Measurements from ENCODE around the gene GATA5. TPM values are rescaled to one million over a fixed set of nuclear protein-coding genes. Genes with fewer than 3 reads are reported as not detected.
A peak's percentile ranks its signal among the peaks of the same experiment; 100 is the strongest.

The GATA5 gene
- total and polyA plus RNA-seq, 10 donors, result 0.02 to 0.19 (median 0.13) TPM; not detected in 7

DNA sequence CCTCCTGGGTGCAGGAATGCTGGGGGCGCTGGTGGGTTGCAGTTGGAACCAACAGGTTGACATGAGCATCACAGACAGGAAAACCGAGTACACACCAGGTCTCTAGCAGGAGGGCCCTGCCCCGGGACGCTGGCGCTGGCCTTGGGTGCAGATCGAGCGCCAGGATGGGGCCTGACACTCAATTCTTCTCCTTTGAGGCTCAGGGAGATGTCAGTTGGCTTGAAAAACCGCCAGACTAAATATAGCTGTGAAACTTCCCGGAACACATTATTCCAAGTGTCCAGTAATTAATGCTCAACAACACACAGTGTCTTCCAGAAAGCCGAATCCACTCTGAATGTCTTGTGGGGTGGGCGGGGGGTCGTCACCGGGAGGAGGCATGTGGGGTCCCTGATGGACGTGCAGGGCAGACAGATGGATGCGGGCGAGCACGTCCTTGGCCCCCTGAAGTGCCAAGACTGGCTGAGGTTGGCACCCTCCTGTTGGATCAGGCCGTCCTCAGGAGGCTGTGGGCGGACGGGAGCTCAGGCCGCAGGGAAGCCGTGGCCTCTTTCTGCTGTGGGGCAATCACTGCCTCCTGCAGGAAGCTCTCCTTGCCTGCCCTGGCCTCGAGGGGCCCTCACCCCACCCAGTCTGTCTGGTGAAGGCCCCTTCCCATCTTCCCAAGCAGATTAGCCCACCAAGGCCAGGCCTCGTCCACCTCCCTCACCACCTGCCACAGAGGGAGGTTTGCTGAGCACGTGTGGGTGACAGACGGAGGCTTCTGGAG is 19.4 kb upstream of the GATA5 start:
- Histone ChIP-seq H3K4me1 (peaks cover 0 to 45% (median 23%) of the 10 kb centered on the region in 6 donors), H3K27me3 (replicated peaks in 1 of 7) (peaks cover 0 to 55% (median 14%) of the 10 kb centered on the region in 7 donors), H3K4me3 (no peak overlapping the region), H3K36me3 (no peaks in the 10 kb centered on the region), H3K9me3 (no peaks in the 10 kb centered on the region), H3K27ac (peak overlapping the region in 3 of 8 donors; percentile 37 to 66 (median 65))
- intact Hi-C loops (cut with DNase I; ENCODE audit: low total_unique reads), result no loop called here
- 69 to 81% (median 76%) methylated on average over 23 to 26 of the region's 26 CpGs for WGBS, 5 donors
- TF ChIP-seq POLR2A (IDR thresholded peaks at IDR 0.05) (no peak), POLR2AphosphoS5 (IDR thresholded peaks at IDR 0.05) (no peak)
- TF ChIP-seq, protein P1, sequence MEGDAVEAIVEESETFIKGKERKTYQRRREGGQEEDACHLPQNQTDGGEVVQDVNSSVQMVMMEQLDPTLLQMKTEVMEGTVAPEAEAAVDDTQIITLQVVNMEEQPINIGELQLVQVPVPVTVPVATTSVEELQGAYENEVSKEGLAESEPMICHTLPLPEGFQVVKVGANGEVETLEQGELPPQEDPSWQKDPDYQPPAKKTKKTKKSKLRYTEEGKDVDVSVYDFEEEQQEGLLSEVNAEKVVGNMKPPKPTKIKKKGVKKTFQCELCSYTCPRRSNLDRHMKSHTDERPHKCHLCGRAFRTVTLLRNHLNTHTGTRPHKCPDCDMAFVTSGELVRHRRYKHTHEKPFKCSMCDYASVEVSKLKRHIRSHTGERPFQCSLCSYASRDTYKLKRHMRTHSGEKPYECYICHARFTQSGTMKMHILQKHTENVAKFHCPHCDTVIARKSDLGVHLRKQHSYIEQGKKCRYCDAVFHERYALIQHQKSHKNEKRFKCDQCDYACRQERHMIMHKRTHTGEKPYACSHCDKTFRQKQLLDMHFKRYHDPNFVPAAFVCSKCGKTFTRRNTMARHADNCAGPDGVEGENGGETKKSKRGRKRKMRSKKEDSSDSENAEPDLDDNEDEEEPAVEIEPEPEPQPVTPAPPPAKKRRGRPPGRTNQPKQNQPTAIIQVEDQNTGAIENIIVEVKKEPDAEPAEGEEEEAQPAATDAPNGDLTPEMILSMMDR (IDR thresholded peaks at IDR 0.05 in 8 of 11, conservative IDR thresholded peaks at IDR 0.05 in 3 of 11), result no peak
- no peak for DNase-seq

DNA sequence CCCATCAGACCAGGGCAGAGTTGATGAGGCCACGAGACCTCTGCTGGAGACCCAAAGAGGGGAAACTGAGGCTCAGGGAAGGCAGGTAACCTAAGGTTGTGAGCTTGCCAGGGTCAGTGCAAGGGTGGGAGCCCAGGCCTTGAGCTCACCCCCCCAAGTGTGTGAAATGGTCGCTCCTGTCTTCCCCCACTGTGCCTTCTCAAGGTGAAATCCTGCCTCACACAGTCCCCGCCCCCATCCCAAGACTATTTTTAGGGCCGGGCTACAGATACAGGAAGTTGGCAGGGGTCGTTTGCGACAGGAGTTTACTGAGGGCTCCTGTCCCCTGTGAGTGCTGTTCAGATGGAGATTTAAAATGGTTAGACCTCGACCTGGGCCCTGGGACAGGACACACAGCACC is 18.7 kb upstream of the GATA5 start:
- Histone ChIP-seq H3K27ac (peak overlapping the region in 3 of 8 donors; percentile 37 to 66 (median 65)), H3K4me3 (no peak overlapping the region), H3K27me3 (replicated peaks in 1 of 7) (peaks cover 0 to 62% (median 14%) of the 10 kb centered on the region in 7 donors), H3K9me3 (no peaks in the 10 kb centered on the region), H3K36me3 (no peaks in the 10 kb centered on the region), H3K4me1 (peaks cover 0 to 39% (median 18%) of the 10 kb centered on the region in 6 donors)
- intact Hi-C loops (cut with DNase I; ENCODE audit: low total_unique reads), result no loop called here
- WGBS, 5 donors, result 16 to 32% (median 19%) methylated on average over 4 to 7 of the region's 7 CpGs
- TF ChIP-seq POLR2AphosphoS5 (IDR thresholded peaks at IDR 0.05) (no peak), POLR2A (IDR thresholded peaks at IDR 0.05) (no peak)
- TF ChIP-seq, protein P1 (IDR thresholded peaks at IDR 0.05 in 8 of 11, conservative IDR thresholded peaks at IDR 0.05 in 3 of 11), result no peak
- DNase-seq, result no peak

DNA sequence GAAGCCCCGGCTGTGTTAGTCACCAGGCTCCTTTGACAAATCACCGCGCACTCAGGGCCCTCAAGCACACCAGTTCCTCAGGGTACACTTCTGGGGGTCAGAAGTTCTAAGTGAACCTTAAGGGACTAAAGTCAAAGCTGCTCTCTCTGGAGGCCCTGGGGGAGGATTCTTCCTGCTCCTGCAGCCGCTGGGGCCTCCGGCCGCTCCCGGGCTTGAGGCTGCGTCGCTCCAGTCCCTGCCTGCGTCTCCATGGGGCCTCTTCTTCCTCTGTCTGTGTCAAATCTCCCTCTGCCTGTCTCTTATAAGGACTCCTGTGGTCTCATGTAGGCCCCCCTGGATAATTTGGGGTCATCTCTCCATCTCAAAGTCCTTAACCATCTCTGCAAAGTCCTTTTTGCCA is 18.1 kb upstream of the GATA5 start:
- Histone ChIP-seq H3K4me1 (peaks cover 0 to 39% (median 18%) of the 10 kb centered on the region in 6 donors), H3K4me3 (no peak overlapping the region), H3K9me3 (no peaks in the 10 kb centered on the region), H3K27ac (peak overlapping the region in 3 of 8 donors; percentile 37 to 66 (median 65)), H3K27me3 (replicated peaks in 1 of 7) (peaks cover 0 to 62% (median 14%) of the 10 kb centered on the region in 7 donors), H3K36me3 (no peaks in the 10 kb centered on the region)
- DNase-seq, result no peak
- intact Hi-C loops (cut with DNase I; ENCODE audit: low total_unique reads), result no loop called here
- TF ChIP-seq POLR2AphosphoS5 (IDR thresholded peaks at IDR 0.05), result no peak
- TF ChIP-seq, protein P1 (IDR thresholded peaks at IDR 0.05 in 8 of 11, conservative IDR thresholded peaks at IDR 0.05 in 3 of 11), result no peak
- no peak for TF ChIP-seq POLR2A (IDR thresholded peaks at IDR 0.05)
- WGBS, 5 donors, result 91 to 97% (median 96%) methylated on average over 7 to 10 of the region's 10 CpGs

DNA sequence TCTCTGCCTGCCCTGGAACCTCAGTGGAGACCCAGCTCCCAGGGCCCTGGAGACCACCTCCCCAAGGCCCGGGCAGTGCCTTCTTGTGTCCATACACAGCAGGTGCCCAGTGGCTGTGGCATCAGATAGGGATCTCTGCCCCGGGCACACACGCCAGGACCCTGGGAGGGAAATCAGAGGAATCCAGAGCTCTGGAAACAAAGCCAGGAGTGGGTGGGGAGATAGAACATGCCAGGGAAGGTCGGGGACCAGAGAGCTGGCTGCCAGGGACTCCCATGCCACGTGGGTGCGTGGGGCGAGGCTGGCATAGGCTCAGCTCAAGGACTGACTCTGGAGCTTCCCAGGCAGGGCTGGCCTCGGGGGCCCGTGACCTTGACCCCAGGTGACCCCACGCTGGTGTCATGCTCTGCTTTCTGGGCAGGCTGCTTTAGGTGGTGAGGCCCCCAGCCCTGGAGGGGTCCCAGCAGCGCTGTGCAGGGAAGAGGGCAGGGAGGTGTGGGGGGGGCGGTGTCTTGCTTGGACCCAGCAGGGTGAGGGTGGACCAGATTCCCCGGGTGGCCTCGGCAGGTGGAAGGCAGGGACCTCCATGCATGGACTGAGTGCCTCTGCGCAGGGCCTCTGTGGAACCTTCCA is 17.6 kb upstream of the GATA5 start:
- 76 to 87% (median 84%) methylated on average over 8 to 15 of the region's 15 CpGs for WGBS, 5 donors
- H3K4me3 ChIP-seq, result no peak overlapping the region
- intact Hi-C loops (cut with DNase I; ENCODE audit: low total_unique reads), result no loop called here
- no peaks in the 10 kb centered on the region for H3K36me3 ChIP-seq
- no peak for TF ChIP-seq POLR2A (IDR thresholded peaks at IDR 0.05)
- no peak for TF ChIP-seq POLR2AphosphoS5 (IDR thresholded peaks at IDR 0.05)
- TF ChIP-seq, protein P1 (IDR thresholded peaks at IDR 0.05 in 8 of 11, conservative IDR thresholded peaks at IDR 0.05 in 3 of 11), result no peak
- H3K27ac ChIP-seq, result no peak overlapping the region
- no peak for DNase-seq
- H3K9me3 ChIP-seq, result no peaks in the 10 kb centered on the region
- H3K27me3 ChIP-seq (replicated peaks in 1 of 7), result peaks cover 0 to 66% (median 14%) of the 10 kb centered on the region in 7 donors
- H3K4me1 ChIP-seq, result peaks cover 0 to 39% (median 18%) of the 10 kb centered on the region in 6 donors

All from spleen (tissue), 11 donors.